ENCODE results near the gene SCAMP3.

The SCAMP3 gene

GRCh38 chr1:155285063-155285462, 22.9 kb upstream of the SCAMP3 start:
- DNase-seq (ENCODE audit: low spot score) = no peak

GRCh38 chr1:155284476-155284875, 22.3 kb upstream of the SCAMP3 start:
- no peak for DNase-seq (ENCODE audit: low spot score)

- no peak for DNase-seq (ENCODE audit: low spot score)
Observed at GRCh38 chr1:155282488-155283091, 20.4 kb upstream of the SCAMP3 start.

GRCh38 chr1:155279268-155279667, 17.1 kb upstream of the SCAMP3 start:
- no peak for DNase-seq (ENCODE audit: low spot score)

GRCh38 chr1:155278689-155279160, 16.6 kb upstream of the SCAMP3 start:
- no peak for DNase-seq (ENCODE audit: low spot score)

GRCh38 chr1:155277902-155278688, 15.9 kb upstream of the SCAMP3 start:
- DNase-seq (ENCODE audit: low spot score) = peak; percentile 41

GRCh38 chr1:155277070-155277901, 15.1 kb upstream of the SCAMP3 start, which contains the start of gene HCN3:
Gene HCN3, plus strand, starts transcription at chr1:155277463. Its CDS starts 128 bp downstream, at chr1:155277591.
- peak; percentile 96 for DNase-seq (ENCODE audit: low spot score)

- DNase-seq (ENCODE audit: low spot score) = peak; percentile 94
Observed at GRCh38 chr1:155273343-155274245, 11.4 kb upstream of the SCAMP3 start, which contains the start of gene CLK2. Gene CLK2, minus strand, starts transcription at chr1:155273504. Its CDS starts 2,527 bp downstream, at chr1:155270977.

- DNase-seq (ENCODE audit: low spot score) = peak; percentile 24
Observed at GRCh38 chr1:155272466-155273342, 10.5 kb upstream of the SCAMP3 start.

- no peak for DNase-seq (ENCODE audit: low spot score)
Observed at GRCh38 chr1:155269381-155269780, 7.2 kb upstream of the SCAMP3 start.

GRCh38 chr1:155268630-155269029, 6.5 kb upstream of the SCAMP3 start:
- no peak for DNase-seq (ENCODE audit: low spot score)

GRCh38 chr1:155267373-155267772, 5.2 kb upstream of the SCAMP3 start:
- DNase-seq (ENCODE audit: low spot score) = no peak

GRCh38 chr1:155266553-155266952, 4.4 kb upstream of the SCAMP3 start:
- DNase-seq (ENCODE audit: low spot score) = no peak

GRCh38 chr1:155263067-155263466, 907 bp upstream of the SCAMP3 start:
- no peak for DNase-seq (ENCODE audit: low spot score)

- no peak for DNase-seq (ENCODE audit: low spot score)
Observed at GRCh38 chr1:155261493-155261851, 688 bp downstream of the SCAMP3 start.

- DNase-seq (ENCODE audit: low spot score) = no peak
Observed at GRCh38 chr1:155260276-155260675, 1.9 kb downstream of the SCAMP3 start.

GRCh38 chr1:155256058-155256852, 5.9 kb downstream of the SCAMP3 start:
- DNase-seq (ENCODE audit: low spot score) = no peak

- DNase-seq (ENCODE audit: low spot score) = peak; percentile 54
Observed at GRCh38 chr1:155255243-155256007, 6.7 kb downstream of the SCAMP3 start, which contains the start of gene ENTREP3. Gene ENTREP3, minus strand, starts transcription at chr1:155255483. Its CDS starts 606 bp downstream, at chr1:155254877.
